K562 (cell line): ENCODE data around the gene KCNK7. TPM values are rescaled to one million over a fixed set of nuclear protein-coding genes. Genes with fewer than 3 reads are reported as not detected.

Experiments
- ATF1 ChIP-seq, 2 experiments: fragments of 450-650 bp in 1 of 2; IDR thresholded peaks; 2 replicates each; pipeline ENCODE4 v1.6.1; 2016; ENCODE audit warnings: missing compliant biosample characterization in 1 of 2, missing genetic modification characterization in 1 of 2
- HDAC1 ChIP-seq, 2 experiments: fragments of 450-650 bp; IDR thresholded peaks; 2 replicates each; pipeline ENCODE4 v1.6.1; 2016 to 2017; ENCODE audit warnings: inconsistent platforms in 1 of 2, mild to moderate bottlenecking in 1 of 2, moderate library complexity in 1 of 2
- HDAC3 ChIP-seq: fragments of 450-650 bp; IDR thresholded peaks from 2 replicates; pipeline ENCODE4 v1.6.1; 2018; ENCODE audit warnings: borderline replicate concordance, mild to moderate bottlenecking, moderate library complexity; ENCODE audit not compliant: partially characterized antibody
- HMGXB4 ChIP-seq: sonication (generic); formaldehyde crosslinking; IDR thresholded peaks from 2 replicates; pipeline ENCODE4 v1.8.1; 2023; ENCODE audit warnings: mild to moderate bottlenecking, missing genetic modification reagents
- HNRNPL ChIP-seq: fragments of 200-400 bp; formaldehyde crosslinking; IDR thresholded peaks from 2 replicates; pipeline ENCODE4 v1.6.1; 2017; ENCODE audit warnings: low read depth, mild to moderate bottlenecking, low read length
- OTX1 ChIP-seq: fragments of 450-650 bp; formaldehyde crosslinking; IDR thresholded peaks from 2 replicates; pipeline ENCODE4 v1.4.0; 2022; ENCODE audit warnings: mild to moderate bottlenecking
- PHF8 ChIP-seq: fragments of 200-600 bp; sonication (generic); IDR thresholded peaks from 2 replicates; pipeline ENCODE4 v1.6.1; 2012; ENCODE audit warnings: mixed run types, mild to moderate bottlenecking, inconsistent platforms, low read length, moderate library complexity, borderline replicate concordance
- POLR2A ChIP-seq: fragments of 450-650 bp; conservative IDR thresholded peaks from 2 replicates; pipeline ENCODE4 v1.6.1; 2016
- RBBP5 ChIP-seq: fragments of 200-600 bp; sonication (generic); IDR thresholded peaks from 2 replicates; pipeline ENCODE4 v1.6.1; 2012; ENCODE audit warnings: borderline replicate concordance, mild to moderate bottlenecking, low read length, control low read depth, inconsistent platforms; ENCODE audit not compliant: insufficient read depth, poor library complexity, severe bottlenecking
- SIRT6 ChIP-seq: IDR thresholded peaks from one replicate; pipeline ENCODE4 v1.6.1; 2012; ENCODE audit warnings: low read depth, mild to moderate bottlenecking, control low read depth, inconsistent platforms, low read length, moderate library complexity
- SMARCE1 ChIP-seq: fragments of 450-650 bp; IDR thresholded peaks from 2 replicates; pipeline ENCODE4 v1.7.1; 2016; ENCODE audit warnings: mild to moderate bottlenecking
- SP1 ChIP-seq: sonication (generic); formaldehyde crosslinking; IDR thresholded peaks from 2 replicates; pipeline ENCODE4 v1.8.1; 2022; ENCODE audit warnings: mild to moderate bottlenecking, missing genetic modification reagents
- TOE1 ChIP-seq, 2 experiments: fragments of 450-650 bp in 1 of 2; sonication (generic) in 1 of 2; formaldehyde crosslinking in 1 of 2; IDR thresholded peaks; 2 replicates each; pipeline versions ENCODE4 v1.7.1 to v1.8.0; 2016 to 2022; ENCODE audit warnings: borderline replicate concordance in 2 of 2, mild to moderate bottlenecking in 2 of 2, antibody characterized with exemption in 1 of 2, inconsistent platforms in 1 of 2, low read depth in 1 of 2, missing genetic modification reagents in 1 of 2, moderate library complexity in 1 of 2
- YBX1 ChIP-seq: fragments of 450-650 bp; IDR thresholded peaks from 2 replicates; pipeline ENCODE4 v1.7.1; 2016; ENCODE audit warnings: mild to moderate bottlenecking
- YY1 ChIP-seq, 3 experiments: IDR thresholded peaks; 2 replicates each; pipeline ENCODE4 v1.6.1; 2011; ENCODE audit warnings: low read length in 2 of 3, mild to moderate bottlenecking in 2 of 3, moderate library complexity in 2 of 3, borderline replicate concordance in 1 of 3, control low read depth in 1 of 3, low read depth in 1 of 3; ENCODE audit not compliant: insufficient read depth in 3 of 3, insufficient replicate concordance in 2 of 3, control insufficient read depth in 1 of 3, insufficient read length in 1 of 3; ENCODE audit errors: extremely low read depth in 1 of 3
- ZBTB2 ChIP-seq: fragments of 450-650 bp; IDR thresholded peaks from 2 replicates; pipeline ENCODE4 v1.6.1; 2016; ENCODE audit warnings: antibody characterized with exemption
- polyA plus RNA-seq, 8 experiments: library from polyadenylated mRNA; depleted of rRNA in 4 of 8; stranded (reverse) in 5 of 8; unstranded in 3 of 8; fragments of >200 nt; fragmentation: Nextera tagmentation in 2 of 8; fragmentation: Illumina TruSeq in 1 of 8; extraction: Ambion mirVana in 2 of 8; extraction: Trizol in 1 of 8; gene quantifications; 2 replicates each; pipeline versions ENCODE4 v1.2.1 to v1.2.3, GENCODE V29; 2011 to 2014; ENCODE audit warnings: inconsistent platforms in 1 of 8, missing spikeins in 1 of 8
- total RNA-seq, 7 experiments: library from RNA; depleted of rRNA in 6 of 7; stranded (reverse); fragments of >200 nt in 6 of 7; fragmentation: Illumina TruSeq in 2 of 7; extraction: Trizol in 2 of 7; gene quantifications; 2 replicates each; pipeline versions ENCODE4 v1.2.1 to v1.2.3, GENCODE V29; 2011 to 2021; ENCODE audit warnings: low replicate concordance in 1 of 7
- TF ChIP-seq, protein P1 (sequence below): fragments of 250-450 bp; sonication (Bioruptor Pico); IDR thresholded peaks from 2 replicates; pipeline ENCODE4 v1.8.0; 2021; ENCODE audit warnings: moderate library complexity, mild to moderate bottlenecking, inconsistent platforms
- TF ChIP-seq, protein P2 (sequence below): fragments of 450-650 bp; formaldehyde crosslinking; IDR thresholded peaks from 2 replicates; pipeline ENCODE4 v1.4.0; 2022; ENCODE audit warnings: mild to moderate bottlenecking, moderate library complexity
- TF ChIP-seq, protein P3 (sequence below): fragments of 250-450 bp; sonication (Bioruptor Pico); IDR thresholded peaks from 2 replicates; pipeline ENCODE4 v1.9.0; 2021; ENCODE audit warnings: mild to moderate bottlenecking, inconsistent platforms

The KCNK7 gene
- total and polyA plus RNA-seq, 9 of the 15 experiments (the other 6 are each of a cell fraction or from before 2014, with no cell fraction given) = 0.07 to 0.40 TPM; not detected in 7

- TF ChIP-seq YY1 (IDR thresholded peaks at IDR 0.05; ENCODE audit: borderline replicate concordance in 1 of 3, control insufficient read depth in 1 of 3, extremely low read depth in 1 of 3, insufficient read depth in 3 of 3, insufficient read length in 1 of 3, insufficient replicate concordance in 2 of 3, low read depth in 1 of 3, low read length in 2 of 3) (peak in 1 of 3 experiments; percentile 19), TOE1 (IDR thresholded peaks at IDR 0.05; ENCODE audit: borderline replicate concordance) (0 out of 2 replicates have a peak, but pooled peaks have one; percentile 4), TOE1 (CRISPR knock-in tag; IDR thresholded peaks at IDR 0.05; ENCODE audit: borderline replicate concordance, low read depth) (no peak), RBBP5 (peak; percentile 21), POLR2A (peak; percentile 61), HMGXB4 (CRISPR knock-in tag) (0 out of 2 replicates have a peak, but pooled peaks have one; percentile 43), HDAC1 (IDR thresholded peaks at IDR 0.05) (peak in 1 of 2 experiments; percentile 1; a peak in 1 of 4 replicates), HDAC3 (no peak), ZBTB2 (peak; percentile 18; the same call in 1 of the 2 replicates), SIRT6 (no peak), SMARCE1 (0 out of 2 replicates have a peak, but pooled peaks have one; percentile 2), ATF1 (CRISPR knock-in tag; IDR thresholded peaks at IDR 0.05) (no peak), ATF1 (tag; IDR thresholded peaks at IDR 0.05) (peak; percentile 50), OTX1 (CRISPR knock-in tag) (0 out of 2 replicates have a peak, but pooled peaks have one; percentile 22), PHF8 (peak; percentile 55; the same call in 1 of the 2 replicates), SP1 (peak; percentile 8; the same call in 1 of the 2 replicates), YBX1 (no peak), HNRNPL (0 out of 2 replicates have a peak, but pooled peaks have one; percentile 27)
- TF ChIP-seq, protein P1, sequence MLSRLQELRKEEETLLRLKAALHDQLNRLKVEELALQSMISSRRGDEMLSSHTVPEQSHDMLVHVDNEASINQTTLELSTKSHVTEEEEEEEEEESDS (CRISPR knock-in tag) = no peak
- TF ChIP-seq, protein P2, sequence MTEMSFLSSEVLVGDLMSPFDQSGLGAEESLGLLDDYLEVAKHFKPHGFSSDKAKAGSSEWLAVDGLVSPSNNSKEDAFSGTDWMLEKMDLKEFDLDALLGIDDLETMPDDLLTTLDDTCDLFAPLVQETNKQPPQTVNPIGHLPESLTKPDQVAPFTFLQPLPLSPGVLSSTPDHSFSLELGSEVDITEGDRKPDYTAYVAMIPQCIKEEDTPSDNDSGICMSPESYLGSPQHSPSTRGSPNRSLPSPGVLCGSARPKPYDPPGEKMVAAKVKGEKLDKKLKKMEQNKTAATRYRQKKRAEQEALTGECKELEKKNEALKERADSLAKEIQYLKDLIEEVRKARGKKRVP = no peak
- TF ChIP-seq, protein P3, sequence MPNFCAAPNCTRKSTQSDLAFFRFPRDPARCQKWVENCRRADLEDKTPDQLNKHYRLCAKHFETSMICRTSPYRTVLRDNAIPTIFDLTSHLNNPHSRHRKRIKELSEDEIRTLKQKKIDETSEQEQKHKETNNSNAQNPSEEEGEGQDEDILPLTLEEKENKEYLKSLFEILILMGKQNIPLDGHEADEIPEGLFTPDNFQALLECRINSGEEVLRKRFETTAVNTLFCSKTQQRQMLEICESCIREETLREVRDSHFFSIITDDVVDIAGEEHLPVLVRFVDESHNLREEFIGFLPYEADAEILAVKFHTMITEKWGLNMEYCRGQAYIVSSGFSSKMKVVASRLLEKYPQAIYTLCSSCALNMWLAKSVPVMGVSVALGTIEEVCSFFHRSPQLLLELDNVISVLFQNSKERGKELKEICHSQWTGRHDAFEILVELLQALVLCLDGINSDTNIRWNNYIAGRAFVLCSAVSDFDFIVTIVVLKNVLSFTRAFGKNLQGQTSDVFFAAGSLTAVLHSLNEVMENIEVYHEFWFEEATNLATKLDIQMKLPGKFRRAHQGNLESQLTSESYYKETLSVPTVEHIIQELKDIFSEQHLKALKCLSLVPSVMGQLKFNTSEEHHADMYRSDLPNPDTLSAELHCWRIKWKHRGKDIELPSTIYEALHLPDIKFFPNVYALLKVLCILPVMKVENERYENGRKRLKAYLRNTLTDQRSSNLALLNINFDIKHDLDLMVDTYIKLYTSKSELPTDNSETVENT = 0 out of 2 replicates have a peak, but pooled peaks have one; percentile 35
Measured at GRCh38 chr11:65575568-65576231, 19.9 kb downstream of the KCNK7 start, which contains the start of gene EHBP1L1 (continued).
